GM12873 (cell line): ENCODE data around the gene C14orf93.

Experiments
- CTCF ChIP-seq: IDR thresholded peaks from 2 replicates; pipeline ENCODE4 v1.5.1; 2012; ENCODE audit warnings: low read depth, mild to moderate bottlenecking, moderate library complexity, low read length, control low read depth; ENCODE audit not compliant: insufficient read depth; ENCODE audit errors: missing control alignments

The C14orf93 gene

DNA sequence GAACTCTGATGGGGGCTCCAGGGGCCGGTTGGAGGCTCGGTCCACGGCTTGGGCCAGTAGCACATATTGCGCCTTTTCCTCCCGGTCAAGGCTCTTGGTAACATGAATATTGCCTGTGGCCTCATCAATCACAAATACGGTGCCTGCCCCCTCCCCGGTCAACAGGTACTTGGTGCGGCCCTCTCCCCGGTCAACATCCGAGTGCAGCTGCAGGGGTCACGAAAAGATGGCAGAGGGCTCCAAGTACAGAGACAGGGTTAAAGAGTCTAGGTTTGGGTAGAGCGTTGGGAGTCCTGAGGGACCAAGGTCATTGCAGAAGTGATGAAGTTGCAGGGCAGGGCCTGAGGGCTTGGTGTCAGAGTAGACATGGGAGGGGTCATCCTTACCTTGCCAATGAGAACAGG, 45.2 kb upstream of the C14orf93 start:
- TF ChIP-seq CTCF: no peak

DNA sequence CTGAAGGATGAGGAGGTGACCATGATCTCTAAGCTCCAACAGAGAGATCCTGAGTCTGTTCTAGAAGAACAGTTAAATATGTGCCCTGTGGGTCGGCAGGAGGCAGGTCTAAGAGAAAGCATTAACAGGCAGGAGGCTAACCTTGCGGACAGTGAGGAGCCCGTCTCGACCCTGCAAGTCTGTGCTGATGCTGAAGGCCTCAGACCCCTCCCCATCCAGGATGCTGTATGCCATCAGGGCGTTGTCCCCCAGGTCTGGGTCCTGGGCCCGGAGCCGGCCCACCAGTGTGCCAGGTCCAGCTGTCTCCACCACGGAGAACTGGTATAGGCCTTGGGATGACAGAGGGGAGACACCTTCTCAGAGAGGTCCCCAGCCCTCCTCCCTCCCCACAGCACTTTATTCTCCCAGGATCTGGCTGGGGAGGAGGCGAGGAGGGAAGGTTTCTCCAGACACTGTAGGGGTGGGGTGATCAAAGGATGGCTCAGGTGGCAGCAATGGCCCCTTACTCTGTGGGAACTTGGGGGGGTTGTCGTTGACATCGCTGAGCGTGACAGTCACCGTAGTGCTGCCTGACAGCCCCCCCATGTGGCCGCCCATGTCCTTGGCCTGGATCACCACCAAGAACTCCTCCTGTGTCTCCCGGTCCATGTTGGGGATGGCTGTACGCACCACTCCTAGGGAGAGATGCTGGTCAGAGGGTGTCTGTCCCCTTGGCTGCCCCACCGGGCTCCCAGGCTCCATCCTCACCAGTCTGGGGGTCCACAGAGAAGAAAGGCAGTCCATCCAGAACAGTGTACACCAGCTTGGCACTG, 44.3 kb upstream of the C14orf93 start:
- peak; percentile 61 for TF ChIP-seq CTCF

GRCh38 chr14:23053426-23053825, 43.5 kb upstream of the C14orf93 start:
- no peak for TF ChIP-seq CTCF

DNA sequence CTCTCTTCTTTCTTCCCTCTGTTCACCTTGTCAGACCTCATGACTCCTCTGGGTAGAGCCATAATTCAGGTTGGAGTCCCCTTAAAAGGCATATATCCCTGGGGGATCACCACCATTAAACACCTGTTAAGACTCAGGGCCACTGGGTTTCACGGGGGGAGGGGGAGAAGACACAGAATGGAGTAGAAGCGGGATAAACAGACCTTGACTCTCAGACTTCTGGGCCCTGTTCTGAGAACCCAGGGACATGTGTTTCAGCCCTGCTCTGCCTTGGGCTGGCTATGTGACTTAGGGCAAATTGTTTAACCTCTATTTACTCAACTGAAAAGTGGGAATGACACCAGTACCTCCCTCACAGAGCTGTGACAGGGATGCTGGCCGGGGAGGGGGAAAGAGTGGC, 42.7 kb upstream of the C14orf93 start:
- no peak for TF ChIP-seq CTCF

GRCh38 chr14:23052182-23052623, 42.3 kb upstream of the C14orf93 start:
- no peak for TF ChIP-seq CTCF

DNA sequence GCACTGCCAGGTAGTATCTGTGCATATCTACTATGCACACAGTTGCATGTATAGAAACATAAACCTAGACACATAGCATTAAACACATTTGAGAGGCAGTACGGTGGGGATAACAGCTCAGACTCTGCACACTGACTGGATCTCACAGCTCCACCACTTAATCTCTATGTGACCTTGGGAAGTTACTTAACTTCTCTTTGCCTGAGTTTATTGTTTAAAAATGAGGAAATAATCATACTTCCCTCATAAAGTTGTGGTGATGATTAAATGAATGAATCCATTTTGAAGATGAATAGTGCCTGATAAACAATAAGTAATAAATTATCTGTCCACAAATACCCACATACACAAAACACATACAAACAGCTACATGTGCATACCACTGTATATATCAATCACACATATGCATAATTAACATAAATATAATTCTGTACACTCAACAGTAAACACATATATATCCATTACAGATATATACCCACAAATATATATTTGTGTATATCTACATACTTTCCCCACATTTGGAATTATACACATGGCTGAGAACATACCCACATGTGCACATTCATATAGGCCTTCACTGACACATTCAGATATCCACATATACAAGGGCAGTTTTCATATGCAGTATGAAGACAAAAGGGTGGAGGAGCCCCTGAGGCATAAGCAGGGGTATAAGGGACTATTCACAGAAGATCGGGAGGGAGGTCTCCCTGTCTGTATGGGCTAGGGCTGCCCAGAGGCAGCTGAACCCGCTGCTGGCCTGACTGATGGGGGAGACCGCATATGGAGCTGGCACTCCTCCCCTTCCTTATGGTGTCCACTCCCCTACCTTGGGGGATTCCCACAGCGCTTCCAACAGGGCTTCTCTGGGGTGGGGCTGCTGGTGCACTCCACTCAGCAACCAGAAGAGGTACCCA, 41.5 kb upstream of the C14orf93 start:
- TF ChIP-seq CTCF: no peak

GRCh38 chr14:23049011-23049410, 39.1 kb upstream of the C14orf93 start:
- no peak for TF ChIP-seq CTCF
